Stimulated activated CD8-positive, alpha-beta memory T cell treated with anti-CD3 and anti-CD28 coated beads, Interleukin-7, amount 100 ng/mL, for 4 hours (primary cell): ENCODE results near the gene IL32.

Experiments used
- DNase-seq, 2 donors: peaks; one replicate each; pipeline ENCODE4 v3.0.0-alpha.2; 2020; ENCODE audit warnings: low read depth in 2 of 2

IL32 gene

DNA sequence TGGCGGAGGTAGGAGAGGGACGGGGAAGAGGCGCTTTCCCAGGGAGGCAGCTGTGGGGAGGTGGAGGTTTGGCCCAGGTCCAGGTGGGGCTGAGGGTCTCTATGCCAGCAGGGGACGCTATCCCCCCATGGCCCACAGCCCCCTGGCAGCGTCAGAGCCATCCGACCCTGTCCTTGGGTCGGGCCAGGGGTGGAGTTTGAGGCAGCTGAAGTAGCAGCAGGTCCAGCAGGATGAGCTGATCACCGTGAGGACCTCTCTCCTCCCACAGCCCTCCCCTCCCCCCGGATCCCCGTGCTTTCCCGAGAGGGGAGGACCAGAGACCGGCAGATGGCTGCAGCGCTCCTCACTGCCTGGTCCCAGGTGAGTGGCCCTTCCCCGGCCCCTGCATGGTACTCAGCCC, 50.1 kb downstream of the IL32 start:
- no peak for DNase-seq

DNA sequence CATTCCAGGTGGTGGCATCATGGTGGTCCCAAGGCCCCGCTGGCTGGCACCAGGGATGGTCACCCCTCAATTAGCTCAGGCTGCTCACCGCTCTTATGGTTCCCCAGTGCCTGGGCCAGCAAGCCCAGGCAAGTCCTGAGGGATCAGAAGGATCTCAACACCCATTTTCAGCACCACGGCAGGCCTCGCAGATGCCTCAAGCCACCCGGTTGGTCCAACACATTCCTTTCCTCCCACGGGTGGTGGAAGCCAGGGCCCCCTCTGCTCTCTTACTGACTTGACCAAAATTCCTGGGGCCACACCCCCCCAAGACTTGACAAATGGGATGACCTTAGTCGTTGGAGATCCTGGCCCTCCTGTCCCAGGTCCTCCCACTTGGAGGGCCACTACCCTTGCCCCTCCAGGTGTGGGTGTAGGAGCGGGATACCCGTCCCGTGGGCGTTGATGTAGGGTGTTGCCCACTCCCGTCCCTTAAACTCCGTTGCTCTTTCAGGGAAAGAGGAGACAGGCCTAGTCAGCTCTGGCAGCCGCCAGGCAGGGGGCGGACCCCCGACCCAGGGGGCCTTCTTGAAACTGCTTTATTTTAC, 52.9 kb downstream of the IL32 start:
- no peak for DNase-seq

DNA sequence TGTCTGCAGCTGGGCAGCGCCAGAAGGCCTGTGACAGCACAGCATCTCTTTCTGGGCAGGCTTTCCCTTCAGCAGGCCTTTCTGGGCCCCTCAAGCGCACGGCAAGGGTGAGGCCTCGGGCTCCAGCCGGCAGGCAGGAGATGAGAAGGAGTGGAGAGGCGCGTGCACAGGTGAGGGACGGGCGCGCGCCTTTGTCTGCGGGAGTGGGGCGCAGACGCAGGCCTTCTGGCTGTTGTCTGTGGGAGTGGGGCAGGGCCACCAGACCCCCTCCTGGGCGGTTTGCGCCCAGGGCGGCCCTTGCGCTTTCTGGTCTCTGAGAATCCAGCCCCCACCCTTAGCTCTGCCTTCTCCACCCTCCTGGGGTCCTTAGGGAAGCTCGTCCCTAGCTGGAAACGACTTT, 53.4 kb downstream of the IL32 start:
- no peak for DNase-seq
